NB4 (cell line): ENCODE data around the gene TMEM63A.

Source experiments
- CTCF ChIP-seq: IDR thresholded peaks from one replicate; pipeline ENCODE4 v1.5.1; 2012; ENCODE audit warnings: low read depth, low read length
- POLR2A ChIP-seq: IDR thresholded peaks from 2 replicates; pipeline ENCODE4 v1.6.1; 2011; ENCODE audit warnings: mild to moderate bottlenecking; ENCODE audit not compliant: insufficient read length; ENCODE audit errors: extremely low read depth

- TF ChIP-seq CTCF (no peak), POLR2A (no peak)
These were observed 36.1 kb upstream of the TMEM63A start for GRCh38 chr1:225918280-225918679.
